Measurements from ENCODE around the gene ERAL1. TPM values are rescaled to one million over a fixed set of nuclear protein-coding genes. Genes with fewer than 3 reads are reported as not detected.
"Not testable (repeated sequence)": the region's sequence is repeated elsewhere in the genome, so short reads cannot be mapped to it uniquely, and the experiment has no call there.

Gene ERAL1
- total RNA-seq, 2 donors from 2014 or later = 38.2 to 60.2 TPM

- Mint-ChIP-seq H3K27me3 (no peaks in the 10 kb centered on the region), H3K27ac (peak overlapping the region; percentile 47), H3K4me1 (peaks cover 7% of the 10 kb centered on the region), H3K36me3 (ENCODE audit: low read depth) (peaks cover 57% of the 10 kb centered on the region), H3K4me3 (no peak overlapping the region), H3K9me3 (no peaks in the 10 kb centered on the region)
- no peak for ATAC-seq (replicated peaks)
Measured at GRCh38 chr17:28861393-28862203, 6.8 kb downstream of the ERAL1 start.

GRCh38 chr17:28862561-28862960 is 7.7 kb downstream of the ERAL1 start:
- Mint-ChIP-seq H3K27me3 (no peaks in the 10 kb centered on the region), H3K4me1 (peaks cover 7% of the 10 kb centered on the region), H3K36me3 (ENCODE audit: low read depth) (peaks cover 48% of the 10 kb centered on the region), H3K27ac (peak overlapping the region; percentile 47), H3K9me3 (no peaks in the 10 kb centered on the region), H3K4me3 (no peak overlapping the region)
- ATAC-seq (replicated peaks) = no peak

GRCh38 chr17:28863953-28864352 is 9.1 kb downstream of the ERAL1 start:
- no peak for ATAC-seq (replicated peaks)
- H3K27me3 Mint-ChIP-seq = no peaks in the 10 kb centered on the region

GRCh38 chr17:28864991-28865849 is 10.4 kb downstream of the ERAL1 start:
- no peaks in the 10 kb centered on the region for H3K27me3 Mint-ChIP-seq
- peaks cover 21% of the 10 kb centered on the region for H3K36me3 Mint-ChIP-seq (ENCODE audit: low read depth)
- H3K9me3 Mint-ChIP-seq = no peaks in the 10 kb centered on the region
- no peak overlapping the region for H3K4me3 Mint-ChIP-seq
- H3K27ac Mint-ChIP-seq = no peak overlapping the region
- no peak for ATAC-seq (replicated peaks)
- H3K4me1 Mint-ChIP-seq = no peaks in the 10 kb centered on the region

More at GRCh38 chr17:28863953-28864352, 9.1 kb downstream of the ERAL1 start:
- Mint-ChIP-seq H3K27ac (no peak overlapping the region), H3K4me3 (no peak overlapping the region), H3K9me3 (no peaks in the 10 kb centered on the region), H3K36me3 (ENCODE audit: low read depth) (peaks cover 34% of the 10 kb centered on the region), H3K4me1 (no peaks in the 10 kb centered on the region)

- ATAC-seq (replicated peaks) = peak; percentile 38
- Mint-ChIP-seq H3K27me3 (no peaks in the 10 kb centered on the region), H3K4me3 (no peak overlapping the region), H3K9me3 (no peaks in the 10 kb centered on the region), H3K36me3 (ENCODE audit: low read depth) (peaks cover 12% of the 10 kb centered on the region), H3K27ac (no peak overlapping the region), H3K4me1 (peaks cover 4% of the 10 kb centered on the region)
Measured at GRCh38 chr17:28865946-28866752, 11.3 kb downstream of the ERAL1 start.

GRCh38 chr17:28867276-28867675 is 12.5 kb downstream of the ERAL1 start:
- H3K4me1 Mint-ChIP-seq = peaks cover 5% of the 10 kb centered on the region
- peaks cover under 1% of the 10 kb centered on the region for H3K36me3 Mint-ChIP-seq (ENCODE audit: low read depth)
- no peaks in the 10 kb centered on the region for H3K27me3 Mint-ChIP-seq
- no peak overlapping the region for H3K4me3 Mint-ChIP-seq
- no peaks in the 10 kb centered on the region for H3K9me3 Mint-ChIP-seq
- no peak overlapping the region for H3K27ac Mint-ChIP-seq
- ATAC-seq (replicated peaks) = no peak

- Mint-ChIP-seq H3K27ac (peak overlapping the region; percentile 86), H3K27me3 (no peaks in the 10 kb centered on the region), H3K36me3 (ENCODE audit: low read depth) (no peaks in the 10 kb centered on the region), H3K9me3 (no peaks in the 10 kb centered on the region), H3K4me3 (peak overlapping the region; percentile 26), H3K4me1 (peaks cover 17% of the 10 kb centered on the region)
- ATAC-seq (replicated peaks) = peak; percentile 85
Measured at GRCh38 chr17:28871056-28871579, 16.3 kb downstream of the ERAL1 start.

GRCh38 chr17:28873839-28874238 is 19.0 kb downstream of the ERAL1 start:
- H3K36me3 Mint-ChIP-seq (ENCODE audit: low read depth) = peaks cover 10% of the 10 kb centered on the region
- H3K27me3 Mint-ChIP-seq = no peaks in the 10 kb centered on the region
- peaks cover 32% of the 10 kb centered on the region for H3K4me1 Mint-ChIP-seq
- no peak overlapping the region for H3K27ac Mint-ChIP-seq
- H3K9me3 Mint-ChIP-seq = no peaks in the 10 kb centered on the region
- no peak for ATAC-seq (replicated peaks)
- no peak overlapping the region for H3K4me3 Mint-ChIP-seq

GRCh38 chr17:28874750-28875149 is 19.9 kb downstream of the ERAL1 start:
- H3K9me3 Mint-ChIP-seq = no peaks in the 10 kb centered on the region
- H3K4me1 Mint-ChIP-seq = peaks cover 32% of the 10 kb centered on the region
- H3K4me3 Mint-ChIP-seq = no peak overlapping the region

GRCh38 chr17:28875848-28876550 is 21.2 kb downstream of the ERAL1 start:
- peak; percentile 76 for ATAC-seq (replicated peaks)
- peaks cover 30% of the 10 kb centered on the region for H3K4me1 Mint-ChIP-seq
- peaks cover 32% of the 10 kb centered on the region for H3K36me3 Mint-ChIP-seq (ENCODE audit: low read depth)
- H3K27me3 Mint-ChIP-seq = no peaks in the 10 kb centered on the region
- peak overlapping the region; percentile 58 for H3K27ac Mint-ChIP-seq
- H3K9me3 Mint-ChIP-seq = no peaks in the 10 kb centered on the region
- peak overlapping the region; percentile 40 for H3K4me3 Mint-ChIP-seq

More at GRCh38 chr17:28874750-28875149, 19.9 kb downstream of the ERAL1 start:
- H3K27me3 Mint-ChIP-seq = no peaks in the 10 kb centered on the region
- ATAC-seq (replicated peaks) = no peak
- H3K36me3 Mint-ChIP-seq (ENCODE audit: low read depth) = peaks cover 19% of the 10 kb centered on the region
- no peak overlapping the region for H3K27ac Mint-ChIP-seq

GRCh38 chr17:28877150-28877711 is 22.4 kb downstream of the ERAL1 start:
- H3K27me3 Mint-ChIP-seq; ATAC-seq (replicated peaks); H3K27ac Mint-ChIP-seq; H3K4me3 Mint-ChIP-seq; H3K9me3 Mint-ChIP-seq: not testable (repeated sequence)
- H3K4me1 Mint-ChIP-seq = peaks cover 27% of the 10 kb centered on the region
- H3K36me3 Mint-ChIP-seq (ENCODE audit: low read depth) = peaks cover 44% of the 10 kb centered on the region

GRCh38 chr17:28878158-28878910 is 23.5 kb downstream of the ERAL1 start:
- Mint-ChIP-seq H3K27me3 (no peaks in the 10 kb centered on the region), H3K4me1 (peaks cover 23% of the 10 kb centered on the region), H3K4me3 (no peak overlapping the region), H3K9me3 (no peaks in the 10 kb centered on the region), H3K36me3 (ENCODE audit: low read depth) (peaks cover 55% of the 10 kb centered on the region), H3K27ac (peak overlapping the region; percentile 40)
- ATAC-seq (replicated peaks) = peak; percentile 68

GRCh38 chr17:28878981-28879380 is 24.2 kb downstream of the ERAL1 start:
- Mint-ChIP-seq H3K36me3 (ENCODE audit: low read depth) (peaks cover 55% of the 10 kb centered on the region), H3K27me3 (no peaks in the 10 kb centered on the region), H3K27ac (peak overlapping the region; percentile 40), H3K9me3 (no peaks in the 10 kb centered on the region), H3K4me3 (no peak overlapping the region), H3K4me1 (peaks cover 23% of the 10 kb centered on the region)
- no peak for ATAC-seq (replicated peaks)

All from activated T-helper 17 cell treated with anti-CD3 and anti-CD28 coated beads, Interleukin-2, amount 50 U/mL, for 72 hours (primary cell).